ENCODE data around the gene CACNG5.

CACNG5 gene

GRCh38 chr17:66834919-66835454, at the start of gene CACNG5:
CACNG5 (plus strand) TSS chr17:66835117; CDS start chr17:66877333, 42,216 bp downstream.
- no peak for DNase-seq

- DNase-seq = no peak
Measured at GRCh38 chr17:66786107-66786506, 48.8 kb upstream of the CACNG5 start.

- DNase-seq = no peak
Measured at GRCh38 chr17:66787914-66788313, 47.0 kb upstream of the CACNG5 start.

GRCh38 chr17:66789093-66789492, 45.8 kb upstream of the CACNG5 start:
- no peak for DNase-seq

GRCh38 chr17:66789961-66790437, 44.9 kb upstream of the CACNG5 start:
- DNase-seq = no peak

- no peak for DNase-seq
Measured at GRCh38 chr17:66790501-66791061, 44.3 kb upstream of the CACNG5 start.

- no peak for DNase-seq
Measured at GRCh38 chr17:66791347-66791746, 43.6 kb upstream of the CACNG5 start.

GRCh38 chr17:66793814-66794213, 41.1 kb upstream of the CACNG5 start:
- no peak for DNase-seq

- DNase-seq = no peak
Measured at GRCh38 chr17:66795486-66795885, 39.4 kb upstream of the CACNG5 start.

- no peak for DNase-seq
Measured at GRCh38 chr17:66799849-66800537, 34.9 kb upstream of the CACNG5 start.

- DNase-seq = no peak
Measured at GRCh38 chr17:66803474-66803951, 31.4 kb upstream of the CACNG5 start.

- no peak for DNase-seq
Measured at GRCh38 chr17:66805567-66805966, 29.4 kb upstream of the CACNG5 start.

GRCh38 chr17:66807182-66807581, 27.7 kb upstream of the CACNG5 start:
- DNase-seq = no peak

- DNase-seq = no peak
Measured at GRCh38 chr17:66809408-66809807, 25.5 kb upstream of the CACNG5 start.

- DNase-seq = no peak
Measured at GRCh38 chr17:66810951-66811682, 23.8 kb upstream of the CACNG5 start.

- no peak for DNase-seq
Measured at GRCh38 chr17:66811683-66812054, 23.2 kb upstream of the CACNG5 start.

- DNase-seq = no peak
Measured at GRCh38 chr17:66812571-66812970, 22.3 kb upstream of the CACNG5 start.

- no peak for DNase-seq
Measured at GRCh38 chr17:66813296-66813695, 21.6 kb upstream of the CACNG5 start.

- DNase-seq = no peak
Measured at GRCh38 chr17:66814026-66814425, 20.9 kb upstream of the CACNG5 start.

- DNase-seq = no peak
Measured at GRCh38 chr17:66814570-66814969, 20.3 kb upstream of the CACNG5 start.

GRCh38 chr17:66817750-66818149, 17.2 kb upstream of the CACNG5 start:
- DNase-seq = no peak

GRCh38 chr17:66819466-66819865, 15.5 kb upstream of the CACNG5 start:
- DNase-seq = no peak

GRCh38 chr17:66822009-66822408, 12.9 kb upstream of the CACNG5 start:
- DNase-seq = no peak

GRCh38 chr17:66826856-66827255, 8.1 kb upstream of the CACNG5 start:
- no peak for DNase-seq

Data from fibroblast of skin of right quadriceps (primary cell).